ENCODE measurements around the gene C9orf72.

Gene C9orf72

DNA sequence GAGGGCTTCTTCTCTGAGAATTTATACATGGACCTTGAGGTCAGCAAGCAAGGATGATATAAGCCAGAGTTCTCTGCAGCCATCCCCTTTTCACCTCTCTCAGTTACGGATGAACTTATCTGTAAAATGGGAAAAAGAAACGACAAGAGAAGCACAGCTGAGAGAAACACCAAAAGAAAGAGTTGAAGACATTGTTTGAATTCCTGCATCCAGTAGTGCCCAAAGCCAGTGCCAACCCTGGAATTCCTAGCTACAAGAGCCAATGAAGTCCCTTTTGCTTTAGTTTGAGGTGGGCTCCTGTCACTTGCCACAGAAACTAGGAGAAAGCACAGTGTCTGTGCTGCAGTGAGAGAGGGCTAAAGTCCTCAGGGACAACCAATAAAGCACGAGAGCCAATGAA lies 37.1 kb downstream of the C9orf72 start:
- no peak for TF ChIP-seq CTCF (IDR thresholded peaks at IDR 0.05; ENCODE audit: control insufficient read depth, extremely low read depth, insufficient read depth)
- no peak for DNase-seq (ENCODE audit: low read depth)
- H3K4me3 ChIP-seq (ENCODE audit: low read depth, low read length), result no peak overlapping the region

DNA sequence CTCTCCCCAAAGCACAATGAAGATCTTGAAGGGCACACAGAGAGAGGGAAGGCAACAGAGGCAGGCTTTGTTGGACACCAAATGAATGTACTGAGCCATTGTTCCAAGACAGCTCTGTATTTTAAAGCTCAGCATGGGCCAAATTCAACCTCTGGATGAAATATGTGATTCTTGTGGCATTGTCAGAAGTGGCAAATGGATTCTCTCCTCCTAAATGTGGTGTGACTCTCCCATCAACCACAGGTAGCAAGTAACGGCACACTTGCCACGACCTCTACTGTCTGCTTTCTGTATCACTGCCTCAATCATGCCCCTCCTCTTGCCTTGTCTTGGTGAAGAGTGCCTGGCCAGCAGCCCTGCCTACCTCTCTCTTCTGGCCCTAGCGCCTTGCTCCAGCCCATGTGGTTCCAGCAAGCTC lies 37.6 kb downstream of the C9orf72 start:
- DNase-seq (ENCODE audit: low read depth), result no peak
- H3K4me3 ChIP-seq (ENCODE audit: low read depth, low read length), result no peak overlapping the region
- no peak for TF ChIP-seq CTCF (IDR thresholded peaks at IDR 0.05; ENCODE audit: control insufficient read depth, extremely low read depth, insufficient read depth)

DNA sequence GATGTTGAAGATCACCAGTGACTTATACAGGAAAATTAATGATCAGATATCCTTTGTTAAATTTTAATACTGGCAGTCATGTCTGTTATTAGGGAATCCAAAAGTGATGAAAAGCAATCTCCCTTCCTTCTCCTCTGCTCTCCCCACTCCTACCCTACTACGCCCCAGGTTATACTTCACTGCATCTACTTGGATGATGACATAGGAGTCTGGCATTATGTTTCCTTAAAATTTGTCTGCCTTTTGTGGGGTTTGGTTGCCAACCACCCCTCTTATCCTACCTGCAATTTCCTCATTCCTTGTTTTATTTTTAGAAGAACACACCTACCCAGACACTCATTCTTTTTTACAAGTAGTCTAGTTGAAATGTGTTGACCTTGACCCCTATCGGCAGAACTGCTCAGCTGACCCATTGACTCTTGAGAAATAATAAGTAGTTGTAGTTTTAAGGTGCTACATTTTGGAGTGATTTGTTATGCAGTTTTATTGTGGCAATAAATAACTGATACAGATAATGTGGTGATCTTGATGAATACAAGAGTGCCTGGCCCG lies 38.5 kb downstream of the C9orf72 start:
- no peak for DNase-seq (ENCODE audit: low read depth)
- TF ChIP-seq CTCF (IDR thresholded peaks at IDR 0.05; ENCODE audit: control insufficient read depth, extremely low read depth, insufficient read depth), result no peak
- H3K4me3 ChIP-seq (ENCODE audit: low read depth, low read length), result no peak overlapping the region

DNA sequence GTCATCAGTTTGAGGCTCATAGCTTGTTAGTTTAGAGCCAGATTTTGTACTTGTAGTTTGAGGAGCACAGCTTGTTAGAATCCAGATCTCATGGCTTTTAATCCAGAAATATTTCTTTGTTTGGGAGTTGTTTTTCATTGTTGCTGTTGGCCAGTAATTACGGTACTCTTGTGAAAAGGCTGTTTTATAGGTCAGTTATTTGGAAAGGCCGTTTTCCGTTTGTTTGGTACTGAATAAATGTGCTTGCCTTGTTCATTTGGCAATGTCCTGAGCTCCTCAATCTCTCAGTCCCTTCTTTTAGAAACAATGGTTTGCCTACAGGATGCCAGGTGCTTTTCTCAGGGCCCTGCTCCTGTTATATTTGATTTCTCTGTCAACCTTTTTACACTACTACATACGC lies 39.1 kb downstream of the C9orf72 start:
- no peak for TF ChIP-seq CTCF (IDR thresholded peaks at IDR 0.05; ENCODE audit: control insufficient read depth, extremely low read depth, insufficient read depth)
- DNase-seq (ENCODE audit: low read depth), result no peak
- no peak overlapping the region for H3K4me3 ChIP-seq (ENCODE audit: low read depth, low read length)

DNA sequence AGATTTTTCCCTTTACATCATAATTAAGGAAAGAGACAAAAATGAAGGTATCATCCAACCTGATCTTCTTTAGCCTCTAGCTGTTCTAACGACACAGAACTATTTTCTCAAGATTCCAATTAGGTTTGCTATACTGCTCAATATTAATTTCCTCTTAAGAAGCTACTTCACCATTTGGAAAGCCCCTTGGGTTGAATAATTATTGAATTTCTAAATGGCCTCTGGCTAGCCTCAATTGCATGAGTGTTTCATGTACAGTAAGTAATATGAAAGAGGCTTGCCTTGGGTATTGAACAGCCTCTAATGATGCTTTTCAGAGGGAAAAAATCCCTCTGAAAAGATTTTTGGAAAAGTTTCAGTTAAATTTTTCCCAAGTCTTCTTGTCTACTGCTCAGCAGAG lies 40.0 kb downstream of the C9orf72 start:
- no peak overlapping the region for H3K4me3 ChIP-seq (ENCODE audit: low read depth, low read length)
- no peak for TF ChIP-seq CTCF (IDR thresholded peaks at IDR 0.05; ENCODE audit: control insufficient read depth, extremely low read depth, insufficient read depth)
- no peak for DNase-seq (ENCODE audit: low read depth)

DNA sequence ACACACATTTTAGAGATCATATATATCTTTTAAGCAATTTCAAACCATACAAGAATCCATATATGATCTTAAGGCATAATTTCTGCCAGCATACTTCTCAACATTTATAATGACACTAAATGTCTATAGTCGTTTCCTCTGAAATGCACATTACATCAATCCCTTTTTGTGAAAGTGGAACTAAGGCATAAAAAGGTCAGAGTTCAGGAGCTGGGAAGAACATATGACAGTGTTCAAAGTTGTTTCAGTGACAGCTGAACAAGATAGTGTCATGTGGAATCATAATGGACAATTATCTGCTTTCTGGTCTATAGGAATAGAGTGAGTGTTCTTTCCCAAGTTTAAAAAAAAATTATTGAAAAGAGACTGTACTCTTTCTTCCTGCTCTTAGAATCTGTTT lies 41.2 kb downstream of the C9orf72 start:
- no peak for DNase-seq (ENCODE audit: low read depth)
- no peak overlapping the region for H3K4me3 ChIP-seq (ENCODE audit: low read depth, low read length)
- no peak for TF ChIP-seq CTCF (IDR thresholded peaks at IDR 0.05; ENCODE audit: control insufficient read depth, extremely low read depth, insufficient read depth)

All from LNCaP clone FGC (cell line).